Measurements from ENCODE around the gene KAZALD1. TPM values are rescaled to one million over a fixed set of nuclear protein-coding genes. Genes with fewer than 3 reads are reported as not detected.

KAZALD1 gene, protein sequence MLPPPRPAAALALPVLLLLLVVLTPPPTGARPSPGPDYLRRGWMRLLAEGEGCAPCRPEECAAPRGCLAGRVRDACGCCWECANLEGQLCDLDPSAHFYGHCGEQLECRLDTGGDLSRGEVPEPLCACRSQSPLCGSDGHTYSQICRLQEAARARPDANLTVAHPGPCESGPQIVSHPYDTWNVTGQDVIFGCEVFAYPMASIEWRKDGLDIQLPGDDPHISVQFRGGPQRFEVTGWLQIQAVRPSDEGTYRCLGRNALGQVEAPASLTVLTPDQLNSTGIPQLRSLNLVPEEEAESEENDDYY
- total RNA-seq: 3.6 and 5.9 TPM in 2 replicates

DNA sequence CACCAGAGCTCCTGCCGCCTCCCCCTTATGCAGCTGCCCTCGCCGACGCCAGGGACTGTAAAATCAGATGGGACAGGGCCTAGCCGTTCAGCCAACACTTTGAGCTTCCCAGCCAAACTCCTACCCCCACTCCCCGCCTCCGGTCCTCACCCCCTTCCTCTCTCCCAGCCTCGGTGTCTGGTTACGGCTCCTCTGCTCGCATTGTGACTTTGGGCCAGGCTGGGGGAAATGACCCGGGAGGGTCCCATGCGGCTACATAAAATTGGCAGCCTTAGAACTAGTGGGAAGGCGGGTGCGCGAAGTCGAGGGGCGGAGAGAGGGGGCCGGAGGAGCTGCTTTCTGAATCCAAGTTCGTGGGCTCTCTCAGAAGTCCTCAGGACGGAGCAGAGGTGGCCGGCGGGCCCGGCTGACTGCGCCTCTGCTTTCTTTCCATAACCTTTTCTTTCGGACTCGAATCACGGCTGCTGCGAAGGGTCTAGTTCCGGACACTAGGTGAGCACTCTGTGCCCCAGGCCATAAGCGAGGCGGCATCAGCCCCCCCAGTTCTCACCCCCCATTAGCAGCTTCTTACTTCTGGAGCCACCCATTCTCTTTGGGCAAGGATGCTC is at the start of gene KAZALD1:
KAZALD1 (plus strand) TSS at position 366 of the 608 bp plus-strand sequence. CDS start 604 bp downstream, outside the sequence.

DNA sequence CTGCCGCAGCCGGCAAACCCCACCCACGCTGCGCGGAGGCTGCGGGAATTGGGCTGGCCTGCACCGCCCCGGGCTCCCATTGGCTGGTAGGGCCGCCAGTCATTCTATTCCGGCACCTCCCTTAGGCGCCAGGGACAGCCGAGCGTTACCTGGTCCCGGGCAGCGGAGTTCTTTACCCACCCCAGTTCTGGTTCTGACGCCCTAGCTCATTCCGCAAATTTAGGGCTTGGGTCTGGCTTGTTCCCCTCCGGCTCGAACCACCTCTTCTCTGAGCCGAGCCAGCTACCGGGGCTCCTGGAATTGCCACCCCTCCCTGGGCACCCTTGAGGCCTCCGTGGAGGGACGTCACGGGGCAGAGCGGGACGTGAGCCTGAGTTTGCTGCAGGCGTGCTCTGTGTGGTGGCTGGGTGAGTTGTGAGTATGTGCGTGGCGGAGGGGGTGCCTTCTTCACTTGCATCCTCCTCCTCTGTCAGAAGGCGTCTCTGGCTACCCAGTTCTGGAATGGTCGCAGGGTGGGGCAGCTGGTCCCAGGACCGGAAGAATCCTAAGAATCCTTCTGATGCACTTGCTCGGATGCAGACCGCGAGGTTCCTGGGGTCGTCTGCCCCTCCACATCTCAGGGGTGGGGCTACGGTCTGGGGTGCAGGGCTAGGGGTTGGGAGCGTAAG is 30.5 kb upstream of the KAZALD1 start, which contains the start of the genes PDZD7 and SFXN3:
PDZD7 (minus strand) TSS at position 2 of the 668 bp plus-strand sequence. CDS start 910 bp downstream, outside the sequence.
SFXN3 (plus strand) TSS at position 107 of the 668 bp plus-strand sequence. CDS start 3,461 bp downstream, outside the sequence.

Other genes starting within 250 kb of the KAZALD1 start
- gene SLF2, start 149.0 kb upstream of the KAZALD1 start, total RNA-seq: 26.4 and 41.9 TPM in 2 replicates
- 1.2 and 1.4 TPM in 2 replicates for gene SEMA4G, start 92.5 kb upstream of the KAZALD1 start, total RNA-seq
- 38.4 and 46.9 TPM in 2 replicates for gene MRPL43, start 74.5 kb upstream of the KAZALD1 start, total RNA-seq
- 4.2 and 9.9 TPM in 2 replicates for gene TWNK, start 74.4 kb upstream of the KAZALD1 start, total RNA-seq
- 49.3 and 91.0 TPM in 2 replicates for gene LZTS2, start 62.2 kb upstream of the KAZALD1 start, total RNA-seq
- 1.2 and 1.5 TPM in 2 replicates for gene PDZD7, start 30.9 kb upstream of the KAZALD1 start, total RNA-seq
- gene SFXN3, start 30.8 kb upstream of the KAZALD1 start, total RNA-seq: 38.6 and 73.7 TPM in 2 replicates
- gene TLX1, start 69.3 kb downstream of the KAZALD1 start, total RNA-seq: not detected in 2 replicates
- gene LBX1, start 167.5 kb downstream of the KAZALD1 start, total RNA-seq: not detected in 2 replicates

Data from smooth muscle cell of the umbilical artery (primary cell).